Measurements from ENCODE around the gene ZFAND2A.

DNA sequence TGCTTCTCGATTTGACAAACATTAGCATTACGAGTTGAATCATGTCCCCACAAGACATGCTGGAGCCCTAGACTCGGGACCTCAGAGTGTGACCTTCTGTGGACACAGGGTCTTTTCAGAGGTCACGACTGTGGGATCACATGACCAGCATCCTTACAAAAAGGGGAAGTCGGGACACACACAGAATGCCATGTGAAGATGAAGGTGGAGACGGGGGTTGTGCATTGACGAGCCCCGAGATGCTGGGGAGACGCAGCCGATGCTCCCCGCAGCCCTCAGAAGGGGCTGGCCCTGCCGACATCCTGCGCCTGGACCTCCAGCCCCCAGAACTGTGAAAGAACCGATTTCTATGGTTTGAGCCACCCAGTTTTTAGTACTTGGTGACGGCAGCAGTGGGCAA, 7.5 kb downstream of the ZFAND2A start:
- TF ChIP-seq, protein P1, sequence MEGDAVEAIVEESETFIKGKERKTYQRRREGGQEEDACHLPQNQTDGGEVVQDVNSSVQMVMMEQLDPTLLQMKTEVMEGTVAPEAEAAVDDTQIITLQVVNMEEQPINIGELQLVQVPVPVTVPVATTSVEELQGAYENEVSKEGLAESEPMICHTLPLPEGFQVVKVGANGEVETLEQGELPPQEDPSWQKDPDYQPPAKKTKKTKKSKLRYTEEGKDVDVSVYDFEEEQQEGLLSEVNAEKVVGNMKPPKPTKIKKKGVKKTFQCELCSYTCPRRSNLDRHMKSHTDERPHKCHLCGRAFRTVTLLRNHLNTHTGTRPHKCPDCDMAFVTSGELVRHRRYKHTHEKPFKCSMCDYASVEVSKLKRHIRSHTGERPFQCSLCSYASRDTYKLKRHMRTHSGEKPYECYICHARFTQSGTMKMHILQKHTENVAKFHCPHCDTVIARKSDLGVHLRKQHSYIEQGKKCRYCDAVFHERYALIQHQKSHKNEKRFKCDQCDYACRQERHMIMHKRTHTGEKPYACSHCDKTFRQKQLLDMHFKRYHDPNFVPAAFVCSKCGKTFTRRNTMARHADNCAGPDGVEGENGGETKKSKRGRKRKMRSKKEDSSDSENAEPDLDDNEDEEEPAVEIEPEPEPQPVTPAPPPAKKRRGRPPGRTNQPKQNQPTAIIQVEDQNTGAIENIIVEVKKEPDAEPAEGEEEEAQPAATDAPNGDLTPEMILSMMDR (IDR thresholded peaks at IDR 0.05): no peak
- TF ChIP-seq ZFX (IDR thresholded peaks at IDR 0.05; ENCODE audit: borderline replicate concordance): no peak

Data from 22Rv1 (cell line).